Heart right ventricle (tissue), 16 donors: ENCODE results near the gene DNAJC12. TPM values are rescaled to one million over a fixed set of nuclear protein-coding genes. Genes with fewer than 3 reads are reported as not detected.
A peak's percentile ranks its signal among the peaks of the same experiment; 100 is the strongest.

ENCODE experiments used
- ATAC-seq, 8 donors: fragments of 200-7000 bp; cut with Tn5 transposase; one replicate each; pipeline ENCODE4 v1.9.1; 2020; ENCODE audit warnings: mild to moderate bottlenecking in 8 of 8, moderate library complexity in 8 of 8, moderate number of reproducible peaks in 1 of 8
- DNase-seq, 2 donors: peaks; one replicate each; pipeline ENCODE4 v3.0.0-alpha.2; 2020
- H3K27ac ChIP-seq, 10 donors: fragments of 200-600 bp; sonication (generic) in 2 of 10; one replicate each; pipeline versions ENCODE4 v1.5.0 to v1.8.0; 2020 to 2022; ENCODE audit warnings: mild to moderate bottlenecking in 3 of 10
- H3K27me3 ChIP-seq, 7 donors: fragments of 200-600 bp; one replicate each; pipeline ENCODE4 v1.8.0; 2021 to 2022; ENCODE audit warnings: mild to moderate bottlenecking in 2 of 7
- H3K36me3 ChIP-seq, 9 donors: fragments of 200-600 bp; sonication (generic) in 1 of 9; one replicate each; pipeline versions ENCODE4 v1.5.0 to v1.8.0; 2020 to 2022; ENCODE audit warnings: mild to moderate bottlenecking in 2 of 9
- H3K4me1 ChIP-seq, 9 donors: fragments of 200-600 bp; sonication (generic) in 1 of 9; one replicate each; pipeline versions ENCODE4 v1.5.0 to v1.8.0; 2020 to 2022; ENCODE audit warnings: mild to moderate bottlenecking in 4 of 9
- H3K4me3 ChIP-seq, 10 donors: fragments of 200-600 bp; sonication (generic) in 2 of 10; one replicate each; pipeline versions ENCODE4 v1.5.0 to v1.8.0; 2020 to 2022; ENCODE audit warnings: mild to moderate bottlenecking in 7 of 10, moderate library complexity in 2 of 10
- H3K9me3 ChIP-seq, 11 donors: fragments of 200-600 bp in 10 of 11; sonication (generic) in 2 of 11; one replicate each; pipeline versions ENCODE4 v1.5.0 to v1.8.0; 2013 to 2022; ENCODE audit warnings: mild to moderate bottlenecking in 2 of 11, control low read depth in 1 of 11, moderate library complexity in 1 of 11
- WGBS, 2 donors: extraction: QIAGEN DNeasy Blood & Tissue Kit; methylation state at CpG; one replicate each; pipeline ENCODE4 v1.1.7; 2013; ENCODE audit warnings: inconsistent platforms in 1 of 2; 5-methylcytosine and 5-hydroxymethylcytosine counted together
- intact Hi-C, 10 donors: fragments of 100-400 bp; cut with DNase I; formaldehyde crosslinking; loops; one replicate each; pipeline versions ENCODE4 v1.11.1 to v1.14.2; 2022
- polyA plus RNA-seq, 2 donors: library from polyadenylated mRNA; stranded (reverse); fragments of 200-250 nt; gene quantifications; one replicate each; pipeline ENCODE4 v1.2.3, GENCODE V29; 2013
- total RNA-seq, 10 donors: library from RNA; stranded (reverse); fragmentation: NEBNext Ultra II Directional in 3 of 10; extraction: Animal tissue kit (Norgen Biotek cat#: 25700) in 3 of 10; gene quantifications; one replicate each; pipeline versions ENCODE4 v1.2.1 to v1.2.4, GENCODE V29; 2021 to 2023
- TF ChIP-seq, protein P1 (sequence below), 9 donors: fragments of 200-600 bp; sonication (generic) in 2 of 9; IDR thresholded peaks; one replicate each; pipeline versions ENCODE4 v1.5.0 to v1.8.0; 2021 to 2022; ENCODE audit warnings: antibody characterized with exemption in 9 of 9, mild to moderate bottlenecking in 5 of 9, moderate library complexity in 1 of 9
- donor health status: Arrhythmogenic right ventricular cardiomyopathy.
- donor health status: ischemic (EF 13 %, LVEDD 7.1; RV severe dilation, severe dysfunction).
- donor health status: healthy with polysubstance abuse.
- donor health status: DM: no; HTN: yes; CAD: no.
- donor health status: DM: no; HTN: no; CAD: no.
- donor health status: ischemic (EF 25% LVEDD 6.9; RV normal size, moderate dysfunction).
- donor health status: ischemic (EF 25% LVEDD 5.7; RV mildly dilated, moderate dysfunction).
- donor health status: healthy.
- donor health status: DM: yes; HTN: yes; CAD: no.
- donor health status: Ischemic cardiomyopathy.
- donor health status: ischemic (EF 35%, LVEDD 5.7; RV mildly dilated, moderate dysfunction).
- donor health status: nonischemic (EF 11% LVEDD 7.7; RV severe dilation, severe dysfunction).
- donor health status: DM: yes; HTN: yes; CAD: no.
- donor health status: PGD.
- donor health status: ischemic (EF 29% LVEDD 5.4; RV normal size, mild dysfunction).
- donor health status: nonischemic (EF 23%, LVEDD 6.1; RV moderate dilation, normal function).

The DNAJC12 gene
- total and polyA plus RNA-seq, 12 donors: 1.4 to 12.2 (median 4.8) TPM

DNA sequence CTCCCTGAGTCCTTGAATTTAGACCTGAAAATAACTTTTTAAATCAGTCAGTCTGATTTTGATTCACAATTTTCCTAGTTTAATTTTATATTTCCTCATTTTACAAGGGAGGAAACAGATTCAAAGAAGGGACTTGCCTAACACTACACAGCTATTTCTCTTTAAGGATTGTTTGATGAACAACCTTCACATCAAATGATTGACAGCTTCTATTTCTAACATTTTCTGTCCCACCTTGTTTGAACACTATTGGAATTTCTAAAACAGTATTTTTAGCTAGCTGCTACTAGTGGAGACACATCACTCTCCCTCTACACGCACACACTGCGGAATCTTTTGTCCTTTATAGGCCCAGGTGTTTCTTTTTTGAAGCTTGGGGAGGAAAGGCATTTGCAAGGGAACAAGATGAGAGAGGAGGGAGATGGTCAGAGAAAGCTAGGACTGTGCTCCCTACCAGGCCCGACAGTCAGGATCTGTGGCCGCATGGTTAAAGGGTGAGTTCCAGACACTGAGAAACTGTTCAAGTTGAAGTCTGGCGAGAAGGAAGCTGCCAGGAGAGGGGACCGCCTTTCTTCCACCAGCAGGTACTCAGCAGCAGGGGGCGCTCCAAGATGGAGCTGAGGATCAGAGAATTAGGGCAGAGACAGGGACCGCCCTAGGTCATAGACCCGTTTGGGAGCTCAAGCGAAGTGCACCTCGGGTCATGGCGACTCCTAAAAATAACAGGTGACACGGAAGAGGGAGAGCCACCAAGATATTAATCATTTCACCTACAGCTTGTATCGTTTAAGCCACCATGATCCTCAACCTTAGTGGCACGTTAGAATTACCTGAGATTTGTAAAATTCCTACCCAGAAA lies 49.7 kb downstream of the DNAJC12 start:
- WGBS, 2 donors: 37 to 38% methylated on average over 15 of the region's 15 CpGs
- Histone ChIP-seq H3K4me3 (no peak overlapping the region), H3K27me3 (no peaks in the 10 kb centered on the region), H3K27ac (no peak overlapping the region), H3K4me1 (peaks cover 0 to 26% (median 0%) of the 10 kb centered on the region in 9 donors), H3K9me3 (no peaks in the 10 kb centered on the region), H3K36me3 (no peaks in the 10 kb centered on the region)
- TF ChIP-seq, protein P1, sequence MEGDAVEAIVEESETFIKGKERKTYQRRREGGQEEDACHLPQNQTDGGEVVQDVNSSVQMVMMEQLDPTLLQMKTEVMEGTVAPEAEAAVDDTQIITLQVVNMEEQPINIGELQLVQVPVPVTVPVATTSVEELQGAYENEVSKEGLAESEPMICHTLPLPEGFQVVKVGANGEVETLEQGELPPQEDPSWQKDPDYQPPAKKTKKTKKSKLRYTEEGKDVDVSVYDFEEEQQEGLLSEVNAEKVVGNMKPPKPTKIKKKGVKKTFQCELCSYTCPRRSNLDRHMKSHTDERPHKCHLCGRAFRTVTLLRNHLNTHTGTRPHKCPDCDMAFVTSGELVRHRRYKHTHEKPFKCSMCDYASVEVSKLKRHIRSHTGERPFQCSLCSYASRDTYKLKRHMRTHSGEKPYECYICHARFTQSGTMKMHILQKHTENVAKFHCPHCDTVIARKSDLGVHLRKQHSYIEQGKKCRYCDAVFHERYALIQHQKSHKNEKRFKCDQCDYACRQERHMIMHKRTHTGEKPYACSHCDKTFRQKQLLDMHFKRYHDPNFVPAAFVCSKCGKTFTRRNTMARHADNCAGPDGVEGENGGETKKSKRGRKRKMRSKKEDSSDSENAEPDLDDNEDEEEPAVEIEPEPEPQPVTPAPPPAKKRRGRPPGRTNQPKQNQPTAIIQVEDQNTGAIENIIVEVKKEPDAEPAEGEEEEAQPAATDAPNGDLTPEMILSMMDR (IDR thresholded peaks at IDR 0.05): peak in 7 of 9 donors; percentile 40 to 70 (median 51)
- intact Hi-C loops: no loop called here
- DNase-seq (peak; percentile 14 to 66), ATAC-seq (peak in 7 of 8 donors; percentile 16 to 81 (median 50))

DNA sequence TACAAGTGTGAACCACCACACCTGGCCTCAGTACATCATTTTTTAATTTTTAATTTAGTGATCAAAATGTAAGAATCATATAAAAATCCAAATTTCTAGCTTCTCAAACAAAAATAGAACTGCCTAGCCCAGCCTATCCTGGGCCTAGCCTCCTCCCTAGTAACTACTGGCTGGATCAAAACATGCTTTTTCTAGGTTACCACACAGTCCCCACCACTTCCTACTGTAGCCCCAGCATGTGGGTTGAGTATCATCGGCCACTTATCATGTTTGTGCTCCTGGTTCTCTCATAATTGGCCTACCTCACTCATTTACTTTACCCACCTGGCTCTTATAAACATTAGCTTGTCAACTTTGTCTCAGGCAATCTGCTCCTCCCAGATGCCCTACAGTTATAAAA lies 52.9 kb downstream of the DNAJC12 start:
- intact Hi-C loops: no loop called here
- no peaks in the 10 kb centered on the region for H3K27me3 ChIP-seq
- no peak for DNase-seq
- no peaks in the 10 kb centered on the region for H3K36me3 ChIP-seq
- no peak for ATAC-seq
- peaks cover 0 to 19% (median 0%) of the 10 kb centered on the region in 9 donors for H3K4me1 ChIP-seq
- no peaks in the 10 kb centered on the region for H3K9me3 ChIP-seq
- H3K27ac ChIP-seq: no peak overlapping the region
- TF ChIP-seq, protein P1 (IDR thresholded peaks at IDR 0.05): no peak
- 62 to 71% methylated on average over 1 of the region's 1 CpG for WGBS, 2 donors
- no peak overlapping the region for H3K4me3 ChIP-seq

DNA sequence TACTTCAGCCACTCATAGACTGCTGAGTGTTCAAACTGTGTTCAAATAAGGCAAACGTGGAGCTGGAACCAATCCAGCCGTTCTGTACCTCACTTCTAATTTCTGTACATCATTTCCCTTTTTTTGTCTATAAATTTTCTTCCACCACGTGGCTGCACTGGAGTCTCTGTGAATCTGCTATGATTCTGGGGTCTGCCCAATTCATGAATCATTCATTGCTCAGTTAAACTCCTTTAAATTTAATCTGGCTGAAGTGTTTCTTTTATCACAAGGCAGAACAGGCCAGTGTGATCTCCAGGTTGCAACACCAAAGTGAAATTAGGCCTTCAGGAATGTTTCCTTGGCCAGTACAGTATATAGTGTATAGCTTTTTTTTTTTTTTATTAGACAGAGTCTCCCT lies 53.5 kb downstream of the DNAJC12 start:
- Histone ChIP-seq H3K9me3 (no peaks in the 10 kb centered on the region), H3K4me3 (no peak overlapping the region), H3K4me1 (peaks cover 0 to 22% (median 2%) of the 10 kb centered on the region in 9 donors), H3K27me3 (no peaks in the 10 kb centered on the region), H3K36me3 (no peaks in the 10 kb centered on the region), H3K27ac (no peak overlapping the region)
- DNase-seq (no peak), ATAC-seq (no peak)
- intact Hi-C loops: loop anchor here in 3 of 10 donors (5.0 kb wide), 1 partner anchor 87 kb away; the partner anchor contains the start of gene CTNNA3 (in 3 of the 3)
- WGBS, 2 donors: 37 to 43% methylated on average over 3 of the region's 3 CpGs
- TF ChIP-seq, protein P1 (IDR thresholded peaks at IDR 0.05): no peak

DNA sequence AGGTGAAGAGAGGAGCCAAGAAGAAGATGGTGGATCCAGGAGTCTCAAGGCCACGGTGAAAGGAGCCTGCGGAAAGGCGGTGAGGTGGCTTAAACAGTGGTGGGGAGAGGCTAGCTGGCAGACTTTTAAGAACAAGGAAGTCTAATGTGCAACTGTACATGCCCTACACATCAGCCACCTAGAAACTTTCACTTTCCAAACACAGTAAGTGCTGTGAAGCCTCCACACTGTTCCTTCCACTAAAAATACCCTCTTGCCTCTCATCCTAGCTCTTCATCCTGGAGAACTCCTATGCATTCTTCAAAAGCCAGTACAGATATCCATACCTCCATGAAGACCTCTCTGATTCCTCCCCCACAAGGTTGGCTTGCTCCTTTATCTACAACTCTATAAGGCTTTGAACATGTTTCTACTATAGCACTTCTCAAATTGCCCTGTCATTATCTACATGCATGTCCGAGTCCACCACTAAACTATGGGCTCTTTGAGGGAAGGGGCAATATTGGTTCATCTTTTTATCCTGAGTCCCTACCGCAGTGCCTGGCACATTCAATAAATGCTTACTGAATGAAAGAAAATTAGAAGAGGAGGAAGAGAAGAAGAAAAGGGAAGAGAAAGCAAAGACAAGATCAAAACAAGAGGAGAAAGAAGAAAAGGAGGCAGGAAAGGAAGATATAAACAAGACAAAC lies 54.2 kb downstream of the DNAJC12 start:
- 89 to 90% methylated on average over 5 of the region's 5 CpGs for WGBS, 2 donors
- H3K4me1 ChIP-seq: peaks cover 0 to 22% (median 2%) of the 10 kb centered on the region in 9 donors
- intact Hi-C loops: loop anchor here in 3 of 10 donors (5.0 kb wide), 1 partner anchor 86 kb away; the partner anchor contains the start of gene CTNNA3 (in 3 of the 3)
- no peak for ATAC-seq
- no peaks in the 10 kb centered on the region for H3K36me3 ChIP-seq
- no peak overlapping the region for H3K4me3 ChIP-seq
- TF ChIP-seq, protein P1 (IDR thresholded peaks at IDR 0.05): no peak
- H3K27ac ChIP-seq: no peak overlapping the region
- no peaks in the 10 kb centered on the region for H3K27me3 ChIP-seq
- DNase-seq: no peak
- H3K9me3 ChIP-seq: no peaks in the 10 kb centered on the region
